ACHN (cell line): ENCODE results near the gene IPPK.

ENCODE experiments used
- DNase-seq: peaks from one replicate; pipeline ENCODE4 v3.0.0-alpha.2; 2015
- in situ Hi-C: cut with HindIII; loops from 2 replicates; pipeline ENCODE4 v1.10.0; 2017; ENCODE audit warnings: low sequenced_read_pairs, low pct_ligation_motif_present, low pct_unique_long_range_greater_than_20kb

The IPPK gene

GRCh38 chr9:92644278-92644677 is 25.7 kb downstream of the IPPK start:
- no peak for DNase-seq
- in situ Hi-C loops = no loop called here

GRCh38 chr9:92642564-92642963 is 27.4 kb downstream of the IPPK start:
- in situ Hi-C loops = no loop called here
- DNase-seq = no peak

- in situ Hi-C loops = no loop called here
Observed at GRCh38 chr9:92642041-92642451, 27.9 kb downstream of the IPPK start.

GRCh38 chr9:92641092-92641809 is 28.7 kb downstream of the IPPK start:
- in situ Hi-C loops = no loop called here
- no peak for DNase-seq

More at GRCh38 chr9:92642041-92642451, 27.9 kb downstream of the IPPK start:
- DNase-seq = no peak

GRCh38 chr9:92640398-92641091 is 29.4 kb downstream of the IPPK start:
- in situ Hi-C loops = no loop called here
- no peak for DNase-seq

GRCh38 chr9:92639791-92640271 is 30.1 kb downstream of the IPPK start:
- in situ Hi-C loops = no loop called here
- DNase-seq = no peak

- DNase-seq = no peak
- in situ Hi-C loops = no loop called here
Observed at GRCh38 chr9:92639124-92639523, 30.8 kb downstream of the IPPK start.

- in situ Hi-C loops = no loop called here
Observed at GRCh38 chr9:92638621-92639101, 31.3 kb downstream of the IPPK start.

GRCh38 chr9:92637886-92638620 is 31.9 kb downstream of the IPPK start:
- no peak for DNase-seq
- in situ Hi-C loops = no loop called here

More at GRCh38 chr9:92638621-92639101, 31.3 kb downstream of the IPPK start:
- DNase-seq = no peak

GRCh38 chr9:92637326-92637725 is 32.6 kb downstream of the IPPK start:
- no peak for DNase-seq
- in situ Hi-C loops = no loop called here

- in situ Hi-C loops = no loop called here
Observed at GRCh38 chr9:92636627-92637026, 33.3 kb downstream of the IPPK start.

GRCh38 chr9:92635760-92636159 is 34.2 kb downstream of the IPPK start:
- no peak for DNase-seq
- in situ Hi-C loops = no loop called here

More at GRCh38 chr9:92636627-92637026, 33.3 kb downstream of the IPPK start:
- DNase-seq = no peak

GRCh38 chr9:92634712-92635605 is 35.0 kb downstream of the IPPK start:
- DNase-seq = peak; percentile 66
- in situ Hi-C loops = no loop called here

GRCh38 chr9:92633614-92634278 is 36.2 kb downstream of the IPPK start:
- in situ Hi-C loops = no loop called here
- DNase-seq = no peak

GRCh38 chr9:92632641-92633040 is 37.3 kb downstream of the IPPK start:
- in situ Hi-C loops = no loop called here
- no peak for DNase-seq

- no peak for DNase-seq
- in situ Hi-C loops = no loop called here
Observed at GRCh38 chr9:92631452-92632343, 38.2 kb downstream of the IPPK start.

- DNase-seq = no peak
- in situ Hi-C loops = no loop called here
Observed at GRCh38 chr9:92627651-92628050, 42.3 kb downstream of the IPPK start.
